Measurements from ENCODE around the gene FRS3. TPM values are rescaled to one million over a fixed set of nuclear protein-coding genes. Genes with fewer than 3 reads are reported as not detected.
A peak's percentile ranks its signal among the peaks of the same experiment; 100 is the strongest.

FRS3 gene
- total and polyA plus RNA-seq, 2 of the 13 experiments (the other 11 are each of a cell fraction or from before 2014, with no cell fraction given), result 3.0 to 7.4 TPM

DNA sequence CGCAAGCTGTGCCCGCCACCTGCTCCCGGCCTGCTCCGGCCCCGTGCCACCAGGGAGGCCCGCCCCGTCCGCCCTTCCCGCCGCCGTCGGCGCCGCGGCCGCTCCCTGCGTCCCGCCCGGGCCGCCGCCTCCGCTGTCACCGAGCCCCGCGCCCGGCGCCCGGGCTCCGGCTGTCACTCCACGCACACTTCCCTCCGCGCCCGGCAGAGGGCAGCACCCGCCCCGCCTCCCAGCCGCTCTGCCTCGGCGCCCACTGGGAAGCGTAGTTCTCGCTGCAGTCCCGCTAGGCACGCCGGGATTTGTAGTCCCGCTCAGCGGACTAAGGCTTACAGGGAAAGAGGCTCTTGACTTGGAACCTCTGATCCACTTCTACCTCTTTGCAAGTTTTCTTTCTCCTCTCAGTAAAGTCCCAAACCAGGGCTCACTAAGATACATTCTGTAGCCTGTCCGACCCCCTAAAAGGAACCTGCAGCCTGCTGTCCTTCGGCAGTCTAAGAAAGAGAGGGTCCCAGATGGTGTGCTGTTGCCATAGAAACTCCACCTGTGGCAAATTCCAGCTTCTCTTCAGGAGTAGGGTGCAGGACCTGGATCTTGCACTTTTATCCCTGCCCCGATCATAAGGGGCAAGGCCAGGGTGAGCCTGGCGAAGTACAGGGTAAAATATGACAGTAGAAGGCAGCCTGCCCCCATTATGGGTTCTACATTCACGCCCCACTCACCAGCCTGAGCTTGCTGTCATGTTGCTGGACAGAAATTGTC is 44.1 kb downstream of the FRS3 start, which contains the start of gene TFEB (continued):
- TF ChIP-seq SRSF4 (IDR thresholded peaks at IDR 0.05; ENCODE audit: low read depth, low read length, poor library complexity, severe bottlenecking) (no peak), ZEB1 (IDR thresholded peaks at IDR 0.05; ENCODE audit: insufficient replicate concordance, low read depth) (no peak), ZNF234 (CRISPR knock-in tag; conservative IDR thresholded peaks at IDR 0.05) (0 out of 2 replicates have a peak, but pooled peaks have one; percentile 76), FIP1L1 (IDR thresholded peaks at IDR 0.05; ENCODE audit: borderline replicate concordance, insufficient read depth, low read depth, low read length) (no peak), ETV6 (CRISPR knock-in tag; conservative IDR thresholded peaks at IDR 0.05) (peak; percentile 74; the same call in 1 of the 2 replicates), HOXA5 (CRISPR knock-in tag; IDR thresholded peaks at IDR 0.05) (peak; percentile 74), ZNF44 (CRISPR knock-in tag; IDR thresholded peaks at IDR 0.05) (no peak), CEBPB (IDR thresholded peaks at IDR 0.05; ENCODE audit: borderline replicate concordance, low read depth, low read length) (no peak), U2AF2 (IDR thresholded peaks at IDR 0.05; ENCODE audit: low read depth, low read length) (no peak), SMAD9 (CRISPR knock-in tag; IDR thresholded peaks at IDR 0.05) (no peak), AGO2 (optimal IDR thresholded peaks at IDR 0.05; ENCODE audit: low read depth, low read length) (peak; percentile 4), PPARG (CRISPR knock-in tag; conservative IDR thresholded peaks at IDR 0.05) (peak; percentile 70; the same call in 1 of the 2 replicates), MBD4 (IDR thresholded peaks at IDR 0.05; ENCODE audit: borderline replicate concordance, low read length) (no peak), MLLT10 (CRISPR knock-in tag; IDR thresholded peaks at IDR 0.05) (no peak), ZNF468 (CRISPR knock-in tag; IDR thresholded peaks at IDR 0.05) (no peak), YEATS4 (CRISPR knock-in tag; IDR thresholded peaks at IDR 0.05; ENCODE audit: borderline replicate concordance) (no peak), RBM22 (optimal IDR thresholded peaks at IDR 0.05; ENCODE audit: low read length) (peak; percentile 73), ZNF260 (CRISPR knock-in tag; IDR thresholded peaks at IDR 0.05; ENCODE audit: borderline replicate concordance, low read depth) (no peak)
- TF ChIP-seq, protein P1, sequence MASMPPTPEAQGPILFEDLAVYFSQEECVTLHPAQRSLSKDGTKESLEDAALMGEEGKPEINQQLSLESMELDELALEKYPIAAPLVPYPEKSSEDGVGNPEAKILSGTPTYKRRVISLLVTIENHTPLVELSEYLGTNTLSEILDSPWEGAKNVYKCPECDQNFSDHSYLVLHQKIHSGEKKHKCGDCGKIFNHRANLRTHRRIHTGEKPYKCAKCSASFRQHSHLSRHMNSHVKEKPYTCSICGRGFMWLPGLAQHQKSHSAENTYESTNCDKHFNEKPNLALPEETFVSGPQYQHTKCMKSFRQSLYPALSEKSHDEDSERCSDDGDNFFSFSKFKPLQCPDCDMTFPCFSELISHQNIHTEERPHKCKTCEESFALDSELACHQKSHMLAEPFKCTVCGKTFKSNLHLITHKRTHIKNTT (CRISPR knock-in tag; IDR thresholded peaks at IDR 0.05), result 0 out of 2 replicates have a peak, but pooled peaks have one; percentile 89
- TF ChIP-seq, protein P2, sequence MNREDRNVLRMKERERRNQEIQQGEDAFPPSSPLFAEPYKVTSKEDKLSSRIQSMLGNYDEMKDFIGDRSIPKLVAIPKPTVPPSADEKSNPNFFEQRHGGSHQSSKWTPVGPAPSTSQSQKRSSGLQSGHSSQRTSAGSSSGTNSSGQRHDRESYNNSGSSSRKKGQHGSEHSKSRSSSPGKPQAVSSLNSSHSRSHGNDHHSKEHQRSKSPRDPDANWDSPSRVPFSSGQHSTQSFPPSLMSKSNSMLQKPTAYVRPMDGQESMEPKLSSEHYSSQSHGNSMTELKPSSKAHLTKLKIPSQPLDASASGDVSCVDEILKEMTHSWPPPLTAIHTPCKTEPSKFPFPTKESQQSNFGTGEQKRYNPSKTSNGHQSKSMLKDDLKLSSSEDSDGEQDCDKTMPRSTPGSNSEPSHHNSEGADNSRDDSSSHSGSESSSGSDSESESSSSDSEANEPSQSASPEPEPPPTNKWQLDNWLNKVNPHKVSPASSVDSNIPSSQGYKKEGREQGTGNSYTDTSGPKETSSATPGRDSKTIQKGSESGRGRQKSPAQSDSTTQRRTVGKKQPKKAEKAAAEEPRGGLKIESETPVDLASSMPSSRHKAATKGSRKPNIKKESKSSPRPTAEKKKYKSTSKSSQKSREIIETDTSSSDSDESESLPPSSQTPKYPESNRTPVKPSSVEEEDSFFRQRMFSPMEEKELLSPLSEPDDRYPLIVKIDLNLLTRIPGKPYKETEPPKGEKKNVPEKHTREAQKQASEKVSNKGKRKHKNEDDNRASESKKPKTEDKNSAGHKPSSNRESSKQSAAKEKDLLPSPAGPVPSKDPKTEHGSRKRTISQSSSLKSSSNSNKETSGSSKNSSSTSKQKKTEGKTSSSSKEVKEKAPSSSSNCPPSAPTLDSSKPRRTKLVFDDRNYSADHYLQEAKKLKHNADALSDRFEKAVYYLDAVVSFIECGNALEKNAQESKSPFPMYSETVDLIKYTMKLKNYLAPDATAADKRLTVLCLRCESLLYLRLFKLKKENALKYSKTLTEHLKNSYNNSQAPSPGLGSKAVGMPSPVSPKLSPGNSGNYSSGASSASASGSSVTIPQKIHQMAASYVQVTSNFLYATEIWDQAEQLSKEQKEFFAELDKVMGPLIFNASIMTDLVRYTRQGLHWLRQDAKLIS (CRISPR knock-in tag; IDR thresholded peaks at IDR 0.05), result no peak
- TF ChIP-seq, protein P3, sequence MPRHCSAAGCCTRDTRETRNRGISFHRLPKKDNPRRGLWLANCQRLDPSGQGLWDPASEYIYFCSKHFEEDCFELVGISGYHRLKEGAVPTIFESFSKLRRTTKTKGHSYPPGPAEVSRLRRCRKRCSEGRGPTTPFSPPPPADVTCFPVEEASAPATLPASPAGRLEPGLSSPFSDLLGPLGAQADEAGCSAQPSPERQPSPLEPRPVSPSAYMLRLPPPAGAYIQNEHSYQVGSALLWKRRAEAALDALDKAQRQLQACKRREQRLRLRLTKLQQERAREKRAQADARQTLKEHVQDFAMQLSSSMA (CRISPR knock-in tag; IDR thresholded peaks at IDR 0.05), result no peak
- TF ChIP-seq, protein P4, sequence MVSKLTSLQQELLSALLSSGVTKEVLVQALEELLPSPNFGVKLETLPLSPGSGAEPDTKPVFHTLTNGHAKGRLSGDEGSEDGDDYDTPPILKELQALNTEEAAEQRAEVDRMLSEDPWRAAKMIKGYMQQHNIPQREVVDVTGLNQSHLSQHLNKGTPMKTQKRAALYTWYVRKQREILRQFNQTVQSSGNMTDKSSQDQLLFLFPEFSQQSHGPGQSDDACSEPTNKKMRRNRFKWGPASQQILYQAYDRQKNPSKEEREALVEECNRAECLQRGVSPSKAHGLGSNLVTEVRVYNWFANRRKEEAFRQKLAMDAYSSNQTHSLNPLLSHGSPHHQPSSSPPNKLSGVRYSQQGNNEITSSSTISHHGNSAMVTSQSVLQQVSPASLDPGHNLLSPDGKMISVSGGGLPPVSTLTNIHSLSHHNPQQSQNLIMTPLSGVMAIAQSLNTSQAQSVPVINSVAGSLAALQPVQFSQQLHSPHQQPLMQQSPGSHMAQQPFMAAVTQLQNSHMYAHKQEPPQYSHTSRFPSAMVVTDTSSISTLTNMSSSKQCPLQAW (CRISPR knock-in tag; IDR thresholded peaks at IDR 0.05), result peak; percentile 90
